HEK293T (cell line): ENCODE measurements around the gene FBXL5.

ENCODE experiments used
- CTCF ChIA-PET: fragments of 350-600 bp; formaldehyde crosslinking; extraction: SDS; loops from one replicate; lab custom pipeline; 2021; ENCODE audit warnings: antibody characterized with exemption, inconsistent platforms; lab: Yijun Ruan, JAX
- POLR2A ChIA-PET: fragments of 350-600 bp; formaldehyde crosslinking; extraction: SDS; loops from one replicate; lab custom pipeline; 2020; ENCODE audit warnings: antibody characterized with exemption, inconsistent platforms; lab: Yijun Ruan, JAX
- DNase-seq: peaks from one replicate; pipeline ENCODE4 v3.0.0; 2012; ENCODE audit warnings: mixed read lengths; ENCODE audit errors: extremely low spot score
- ARNT ChIP-seq: fragments of 450-650 bp; IDR thresholded peaks from 2 replicates; pipeline ENCODE4 v1.6.1; 2017; ENCODE audit warnings: mild to moderate bottlenecking
- BHLHE40 ChIP-seq: fragments of 450-650 bp; IDR thresholded peaks from 2 replicates; pipeline ENCODE4 v1.6.1; 2016; ENCODE audit warnings: mild to moderate bottlenecking, moderate library complexity, borderline replicate concordance
- CTBP1 ChIP-seq: fragments of 450-650 bp; IDR thresholded peaks from 2 replicates; pipeline ENCODE4 v1.6.1; 2016; ENCODE audit warnings: borderline replicate concordance
- ELF4 ChIP-seq: fragments of 450-650 bp; IDR thresholded peaks from 2 replicates; pipeline ENCODE4 v1.6.1; 2017; ENCODE audit warnings: antibody characterized with exemption
- FOXA1 ChIP-seq: fragments of 450-650 bp; IDR thresholded peaks from 2 replicates; pipeline ENCODE4 v1.6.1; 2016; ENCODE audit warnings: mild to moderate bottlenecking
- FOXK2 ChIP-seq: fragments of 450-650 bp; IDR thresholded peaks from 2 replicates; pipeline ENCODE4 v1.6.1; 2016; ENCODE audit warnings: mild to moderate bottlenecking
- FOXM1 ChIP-seq: fragments of 450-650 bp; IDR thresholded peaks from 2 replicates; pipeline ENCODE4 v1.6.1; 2017; ENCODE audit warnings: mild to moderate bottlenecking, borderline replicate concordance
- HDGF ChIP-seq: fragments of 450-650 bp; IDR thresholded peaks from 2 replicates; pipeline ENCODE4 v1.6.1; 2017; ENCODE audit warnings: antibody characterized with exemption, borderline replicate concordance
- L3MBTL2 ChIP-seq: fragments of 450-650 bp; conservative IDR thresholded peaks from 2 replicates; pipeline ENCODE4 v1.6.1; 2016; ENCODE audit warnings: mild to moderate bottlenecking
- LEF1 ChIP-seq: fragments of 450-650 bp; IDR thresholded peaks from 2 replicates; pipeline ENCODE4 v1.6.1; 2017; ENCODE audit warnings: mild to moderate bottlenecking, borderline replicate concordance
- NFRKB ChIP-seq: fragments of 450-650 bp; IDR thresholded peaks from 2 replicates; pipeline ENCODE4 v1.6.1; 2016; ENCODE audit warnings: mild to moderate bottlenecking, moderate library complexity
- PKNOX1 ChIP-seq: fragments of 450-650 bp; IDR thresholded peaks from 2 replicates; pipeline ENCODE4 v1.6.1; 2016
- SP1 ChIP-seq: fragments of 450-650 bp; IDR thresholded peaks from 2 replicates; pipeline ENCODE4 v1.6.1; 2017
- SUZ12 ChIP-seq: fragments of 450-650 bp; IDR thresholded peaks from 2 replicates; pipeline ENCODE4 v1.6.1; 2016; ENCODE audit warnings: mild to moderate bottlenecking
- TARDBP ChIP-seq: fragments of 450-650 bp; IDR thresholded peaks from 2 replicates; pipeline ENCODE4 v1.6.1; 2016
- ZNF384 ChIP-seq: fragments of 450-650 bp; IDR thresholded peaks from 2 replicates; pipeline ENCODE4 v1.6.1; 2016

The FBXL5 gene

GRCh38 chr4:15568821-15569220, 86.3 kb downstream of the FBXL5 start:
- CTCF ChIA-PET, result no interaction called here
- DNase-seq, result no peak
- POLR2A ChIA-PET, result no interaction called here
- no peak for TF ChIP-seq ELF4
- no peak for TF ChIP-seq LEF1
- TF ChIP-seq BHLHE40, result no peak
- TF ChIP-seq ARNT, result no peak
- TF ChIP-seq TARDBP, result no peak
- no peak for TF ChIP-seq SP1
- no peak for TF ChIP-seq PKNOX1
- TF ChIP-seq NFRKB, result no peak

GRCh38 chr4:15563871-15564270, 91.3 kb downstream of the FBXL5 start:
- ChIA-PET CTCF (no interaction called here), POLR2A (no interaction called here)
- no peak for TF ChIP-seq PKNOX1
- no peak for TF ChIP-seq FOXM1
- TF ChIP-seq NFRKB, result no peak
- no peak for TF ChIP-seq FOXK2
- no peak for TF ChIP-seq SUZ12
- no peak for TF ChIP-seq HDGF
- no peak for TF ChIP-seq BHLHE40
- TF ChIP-seq L3MBTL2, result no peak
- no peak for TF ChIP-seq CTBP1
- TF ChIP-seq ARNT, result no peak
- no peak for TF ChIP-seq ZNF384
- no peak for TF ChIP-seq SP1
- no peak for TF ChIP-seq LEF1
- TF ChIP-seq TARDBP, result no peak
- no peak for TF ChIP-seq ELF4
- TF ChIP-seq FOXA1, result no peak

GRCh38 chr4:15562623-15563022, 92.5 kb downstream of the FBXL5 start:
- TF ChIP-seq FOXK2, result no peak
- TF ChIP-seq PKNOX1, result no peak
- no peak for TF ChIP-seq ZNF384
- TF ChIP-seq ELF4, result no peak
- no peak for TF ChIP-seq LEF1
- no peak for TF ChIP-seq NFRKB
- no peak for TF ChIP-seq FOXM1
- no peak for TF ChIP-seq BHLHE40
- TF ChIP-seq HDGF, result no peak
- no peak for TF ChIP-seq FOXA1
- ChIA-PET CTCF (no interaction called here), POLR2A (no interaction called here)
- no peak for DNase-seq

More at GRCh38 chr4:15563871-15564270, 91.3 kb downstream of the FBXL5 start:
- no peak for DNase-seq

GRCh38 chr4:15562114-15562513, 93.0 kb downstream of the FBXL5 start:
- CTCF ChIA-PET, result no interaction called here
- POLR2A ChIA-PET, result no interaction called here
- TF ChIP-seq FOXM1 (no peak), FOXA1 (no peak), NFRKB (no peak), ARNT (no peak), FOXK2 (no peak), SP1 (no peak), SUZ12 (no peak), LEF1 (no peak), ZNF384 (no peak), ELF4 (no peak), HDGF (no peak), PKNOX1 (no peak)
- no peak for DNase-seq

- POLR2A ChIA-PET, result no interaction called here
- TF ChIP-seq FOXM1 (no peak), TARDBP (no peak), SUZ12 (no peak), HDGF (no peak), PKNOX1 (no peak), ELF4 (no peak)
- CTCF ChIA-PET, result no interaction called here
- DNase-seq, result no peak
Observed at GRCh38 chr4:15558561-15558960, 96.6 kb downstream of the FBXL5 start.

- DNase-seq, result no peak
- ChIA-PET POLR2A (no interaction called here), CTCF (no interaction called here)
- TF ChIP-seq SP1 (no peak), HDGF (no peak), TARDBP (no peak), BHLHE40 (no peak), L3MBTL2 (no peak), FOXK2 (no peak), ELF4 (no peak), LEF1 (no peak), ZNF384 (no peak)
Observed at GRCh38 chr4:15557786-15558550, 97.2 kb downstream of the FBXL5 start.
